Endothelial cell of hepatic sinusoid (primary cell): Measurements from ENCODE around the gene TANK.
"Not testable (repeated sequence)": the region's sequence is repeated elsewhere in the genome, so short reads cannot be mapped to it uniquely, and the experiment has no call there.

Experiments used
- in situ Hi-C: cut with HindIII; loops from 2 replicates; pipeline ENCODE4 v1.10.0; 2017; ENCODE audit warnings: low sequenced_read_pairs

Gene TANK

DNA sequence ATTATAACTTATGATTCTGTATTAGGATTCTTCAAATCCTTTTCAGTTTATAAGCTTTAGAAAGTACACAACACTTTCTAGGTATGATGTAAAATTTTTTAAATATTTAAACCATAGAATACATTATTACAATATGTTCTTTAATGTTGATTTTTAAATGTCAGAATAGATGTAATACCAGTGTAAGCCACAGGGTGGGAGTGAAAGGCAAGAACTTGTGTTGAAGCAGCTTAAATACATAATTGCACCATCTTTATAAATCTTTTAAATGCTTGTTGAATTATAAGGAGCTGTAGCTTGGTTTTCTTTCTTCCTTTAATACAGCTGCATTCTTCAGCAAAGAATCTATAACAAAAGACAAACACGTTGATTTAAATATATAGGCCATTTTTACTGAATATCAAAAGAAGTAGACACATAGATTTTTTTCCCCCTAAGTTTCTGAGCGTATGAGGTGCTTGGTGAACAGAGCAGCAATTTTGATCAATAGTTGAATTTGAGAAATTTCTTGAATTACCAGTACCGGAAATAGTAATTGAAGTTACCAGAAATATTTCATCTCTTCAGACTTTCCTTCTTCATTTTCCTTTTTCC is 63.0 kb downstream of the TANK start:
- in situ Hi-C loops, result no loop called here

DNA sequence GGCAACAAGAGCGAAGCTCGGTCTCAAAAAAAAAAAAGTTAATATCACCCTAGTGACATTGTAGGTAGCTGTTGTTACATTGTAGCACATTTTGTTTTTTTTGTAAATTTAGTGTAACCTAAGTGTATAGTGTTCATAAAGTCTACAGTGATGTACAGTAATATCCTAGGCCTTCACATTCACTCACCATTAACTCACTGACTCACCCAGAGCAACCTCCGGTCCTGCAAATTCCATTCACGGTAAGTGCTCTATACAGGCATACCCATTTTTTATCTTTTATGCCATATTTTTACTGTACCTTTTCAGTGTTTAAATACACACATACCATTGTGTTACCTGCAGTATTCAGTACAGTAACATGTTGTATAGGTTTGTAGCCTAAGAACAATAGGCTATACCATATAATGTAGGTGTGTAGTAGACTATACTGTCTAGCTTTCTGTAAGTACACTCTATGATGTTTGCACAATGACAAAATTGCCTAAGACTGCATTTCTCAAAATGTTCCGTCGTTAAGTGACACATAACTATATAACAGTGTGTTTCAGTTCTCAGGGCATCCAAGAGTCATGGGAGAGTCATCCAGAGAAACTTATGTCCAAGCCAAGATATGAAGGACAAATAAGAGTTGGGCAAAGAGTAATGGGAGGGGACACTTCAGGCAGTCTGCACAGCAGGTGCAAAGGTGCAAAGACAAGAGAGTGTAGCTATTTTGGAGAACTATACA is 68.4 kb downstream of the TANK start:
- in situ Hi-C loops, result no loop called here

DNA sequence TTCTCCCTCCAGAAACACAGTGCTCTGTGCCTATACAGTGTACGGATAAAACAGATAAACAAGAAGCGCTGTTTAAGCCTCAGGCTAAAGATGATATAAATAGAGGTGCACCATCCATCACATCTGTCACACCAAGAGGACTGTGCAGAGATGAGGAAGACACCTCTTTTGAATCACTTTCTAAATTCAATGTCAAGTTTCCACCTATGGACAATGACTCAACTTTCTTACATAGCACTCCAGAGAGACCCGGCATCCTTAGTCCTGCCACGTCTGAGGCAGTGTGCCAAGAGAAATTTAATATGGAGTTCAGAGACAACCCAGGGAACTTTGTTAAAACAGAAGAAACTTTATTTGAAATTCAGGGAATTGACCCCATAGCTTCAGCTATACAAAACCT is 70.7 kb downstream of the TANK start:
- in situ Hi-C loops, result no loop called here

DNA sequence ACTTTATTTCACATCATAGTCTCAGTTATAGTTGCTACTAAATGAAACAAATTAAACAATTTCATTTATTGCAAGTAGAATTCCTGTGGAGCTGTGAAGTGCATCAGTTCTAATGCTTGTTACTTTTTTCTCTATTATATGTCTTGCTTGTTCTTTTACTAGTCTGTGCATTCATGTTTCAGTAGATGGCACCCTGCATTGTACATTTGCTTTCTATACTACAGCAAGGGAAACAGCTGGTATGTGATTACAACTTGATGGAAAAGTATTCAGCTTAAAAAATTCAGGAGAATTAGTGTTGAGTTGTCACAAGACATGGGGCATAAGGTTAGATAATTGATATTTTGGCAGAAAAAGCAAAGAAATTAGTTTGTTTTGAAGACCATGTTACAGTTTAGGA is 72.3 kb downstream of the TANK start:
- in situ Hi-C loops, result no loop called here

DNA sequence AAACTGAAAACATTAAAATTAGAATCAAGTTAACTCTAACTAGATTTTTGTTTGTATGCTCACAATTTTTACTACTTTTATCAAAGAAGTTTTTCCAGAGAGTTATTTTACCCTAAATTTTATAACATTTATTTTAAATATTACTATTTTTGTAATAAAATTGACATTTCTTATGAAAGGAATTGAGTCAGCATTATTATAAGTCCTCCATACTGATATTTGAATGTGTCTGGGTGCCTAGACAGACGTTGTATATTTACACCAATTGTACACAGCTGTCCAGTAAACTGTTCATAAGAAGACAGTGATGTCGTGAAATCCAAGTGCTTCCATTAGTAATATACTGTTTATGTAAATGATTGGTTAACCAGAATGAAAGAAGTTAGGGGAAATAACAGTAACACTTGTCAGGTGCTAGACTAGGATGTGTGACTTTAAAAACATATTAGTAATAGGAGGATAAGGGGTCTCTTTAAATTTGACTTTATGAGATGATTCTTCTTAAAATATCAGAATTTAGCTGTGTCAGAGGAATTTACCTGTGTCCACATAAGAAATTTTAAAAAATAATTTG is 73.7 kb downstream of the TANK start:
- in situ Hi-C loops, result no loop called here

DNA sequence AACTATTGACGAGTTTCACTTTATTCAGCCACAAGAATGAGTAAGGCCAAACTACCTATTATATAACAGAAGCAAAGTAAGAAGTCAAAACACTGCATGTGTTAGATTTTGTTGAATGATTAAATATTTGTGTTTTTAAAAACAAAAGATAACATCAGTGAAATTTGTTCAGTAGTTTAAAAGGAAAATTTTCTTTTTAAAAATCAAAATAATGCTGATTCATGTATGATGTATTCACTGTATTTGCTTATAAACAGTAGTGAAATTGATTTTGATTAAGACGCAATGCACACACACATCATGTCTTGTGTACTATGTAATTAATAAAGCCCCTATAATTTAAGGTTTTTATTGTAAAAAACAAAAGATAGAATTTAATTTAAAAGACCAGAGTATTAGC is 74.4 kb downstream of the TANK start:
- in situ Hi-C loops, result no loop called here

DNA sequence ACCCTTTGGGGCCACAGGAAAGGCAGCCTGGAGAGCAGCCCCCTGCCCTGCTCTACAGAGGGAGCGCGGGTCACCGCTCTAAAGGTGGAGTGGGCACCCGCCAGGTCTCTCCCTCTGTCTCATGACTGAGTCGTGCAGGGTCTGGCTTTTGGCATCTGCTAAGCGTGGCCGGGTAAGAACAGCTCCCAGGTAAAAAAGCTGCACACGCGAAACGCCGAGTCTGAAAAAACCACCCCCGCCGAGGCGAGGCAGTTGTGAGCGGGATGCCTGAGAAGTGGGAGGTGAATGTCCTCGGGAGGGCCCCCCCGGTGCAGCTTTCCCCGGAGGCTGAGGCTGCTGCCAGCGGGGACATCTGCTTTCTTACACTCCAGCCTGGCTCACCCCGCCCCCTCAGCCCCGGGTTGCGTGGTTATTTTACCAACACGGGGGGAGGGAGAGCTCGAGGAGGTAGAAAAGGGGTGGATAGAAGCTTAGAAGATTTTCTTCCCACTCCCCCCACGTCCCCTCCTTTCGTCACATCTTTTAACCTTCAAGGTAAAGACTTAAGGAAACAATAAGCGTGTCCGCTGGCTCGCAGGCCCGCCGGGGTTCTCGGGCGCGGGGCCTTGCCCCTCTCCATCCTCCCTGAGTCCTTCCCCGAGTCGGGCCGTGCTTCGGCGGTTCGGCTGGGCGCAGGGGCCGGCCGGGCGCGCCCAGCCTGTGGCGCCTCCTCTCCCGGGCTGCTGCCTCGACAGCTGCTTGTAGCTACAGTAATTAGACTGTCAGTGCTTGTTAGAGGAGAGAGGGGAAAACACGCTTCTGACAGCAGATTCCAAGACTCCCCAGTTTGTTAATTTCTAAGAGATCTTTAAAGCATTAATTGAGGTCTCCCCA is 77.4 kb downstream of the TANK start:
- in situ Hi-C loops, result no loop called here

DNA sequence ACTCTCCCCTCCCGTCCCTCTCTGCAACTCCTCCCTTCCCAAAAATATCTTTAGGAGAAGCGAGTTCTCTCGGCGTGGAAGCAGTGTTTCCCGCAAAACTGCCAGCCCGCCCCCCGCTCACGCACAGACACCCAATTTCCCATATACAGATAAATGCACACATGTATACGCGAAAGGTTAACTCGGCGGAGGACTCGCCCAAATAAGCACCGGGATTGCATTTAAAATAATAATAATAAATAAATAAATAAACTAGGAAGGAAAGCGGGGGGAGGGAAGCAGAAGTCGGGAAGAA is 78.0 kb downstream of the TANK start:
- in situ Hi-C loops, result no loop called here

DNA sequence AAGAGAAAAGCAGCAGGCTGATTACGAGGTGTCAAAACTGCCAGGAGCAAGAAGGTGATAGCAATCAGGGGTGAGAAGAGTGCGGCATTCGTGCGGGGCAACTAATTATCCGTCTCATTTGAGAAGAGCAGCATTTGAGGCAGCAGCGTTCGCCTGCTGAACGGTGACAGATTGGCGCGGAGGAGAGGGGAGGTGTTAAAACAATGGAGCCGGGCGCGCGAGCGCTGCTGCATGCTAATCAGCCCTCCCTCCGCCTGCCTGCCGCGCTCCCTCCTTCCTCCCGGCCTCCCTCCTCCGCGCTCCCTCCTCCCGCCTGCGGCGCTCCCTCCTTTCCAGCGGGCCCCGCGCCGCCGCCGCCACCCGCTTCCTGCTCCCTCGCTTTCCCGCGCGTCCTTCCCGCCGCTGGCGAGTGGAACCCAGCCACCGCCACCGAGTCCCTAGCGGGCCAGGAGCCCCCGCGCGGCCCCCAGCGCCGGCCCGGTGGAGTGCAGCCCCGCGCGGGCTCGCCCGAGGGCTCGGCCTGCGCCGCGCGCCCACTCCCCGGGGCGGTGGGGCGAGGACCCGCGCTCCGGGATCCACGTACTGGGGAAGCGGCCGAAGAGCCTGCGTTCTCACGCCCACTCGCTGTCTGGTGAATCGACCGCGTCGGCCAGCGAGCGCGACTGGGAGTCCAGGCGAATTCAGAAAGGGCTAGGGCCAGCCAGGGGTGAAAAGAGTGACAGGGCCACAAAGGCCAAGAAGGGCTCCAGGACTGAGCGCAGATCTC is 78.5 kb downstream of the TANK start:
- in situ Hi-C loops, result no loop called here

DNA sequence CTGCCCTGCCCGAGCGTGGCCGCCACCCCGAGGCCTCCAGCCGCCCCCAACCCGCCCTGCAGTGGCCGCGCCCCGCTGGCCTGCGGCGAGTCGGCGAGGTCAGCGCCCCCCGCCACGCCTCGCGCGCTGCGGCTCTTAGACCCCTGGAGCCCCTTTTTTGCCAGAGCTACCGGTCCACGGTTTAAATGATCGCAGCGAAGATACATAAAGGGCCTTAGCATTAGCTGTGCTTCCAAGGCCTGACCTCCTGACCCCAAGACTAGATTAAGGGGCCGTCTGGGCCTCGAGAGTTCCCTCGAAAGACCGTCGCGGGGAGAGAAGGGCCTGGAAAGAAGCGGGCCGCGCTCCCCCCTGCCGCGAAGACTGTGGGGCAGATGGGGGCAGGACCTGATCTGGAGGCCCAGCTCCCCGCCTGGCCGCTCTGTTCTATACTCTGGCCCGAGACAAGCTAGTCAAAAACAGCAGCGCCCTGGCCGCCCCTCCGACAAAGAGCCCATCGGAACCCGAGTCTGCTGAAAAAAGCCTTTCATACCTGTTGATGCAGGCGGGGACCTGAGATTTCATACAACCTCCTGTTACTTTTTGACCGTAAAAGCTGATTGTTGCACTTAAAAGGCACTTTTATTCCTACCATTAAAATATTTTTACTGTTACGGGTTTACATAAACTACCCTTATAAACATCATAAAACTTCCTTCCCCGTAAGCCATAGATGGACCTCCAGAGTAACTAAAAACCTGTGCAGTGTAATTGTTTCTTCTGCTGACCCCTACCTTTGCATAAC is 79.3 kb downstream of the TANK start:
- in situ Hi-C loops, result no loop called here

DNA sequence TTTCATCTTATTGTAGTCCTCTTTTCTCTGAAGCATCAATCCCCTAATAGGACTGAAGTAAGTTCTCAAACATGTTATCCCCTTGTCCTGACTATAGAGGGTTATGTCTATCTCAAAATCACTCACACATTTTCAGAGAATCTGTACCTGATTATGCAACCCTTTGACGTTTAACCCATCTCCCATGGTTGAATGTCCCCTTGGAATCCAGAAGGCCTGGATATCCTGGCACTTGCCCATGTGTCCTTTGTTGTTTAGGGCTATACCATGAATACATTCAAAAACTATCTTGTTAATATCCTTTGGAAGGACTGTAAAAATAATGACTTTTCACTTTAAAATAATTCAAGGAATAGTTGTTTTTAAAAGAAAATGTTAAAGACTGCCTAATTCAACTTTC is 81.7 kb downstream of the TANK start:
- in situ Hi-C loops, result no loop called here

DNA sequence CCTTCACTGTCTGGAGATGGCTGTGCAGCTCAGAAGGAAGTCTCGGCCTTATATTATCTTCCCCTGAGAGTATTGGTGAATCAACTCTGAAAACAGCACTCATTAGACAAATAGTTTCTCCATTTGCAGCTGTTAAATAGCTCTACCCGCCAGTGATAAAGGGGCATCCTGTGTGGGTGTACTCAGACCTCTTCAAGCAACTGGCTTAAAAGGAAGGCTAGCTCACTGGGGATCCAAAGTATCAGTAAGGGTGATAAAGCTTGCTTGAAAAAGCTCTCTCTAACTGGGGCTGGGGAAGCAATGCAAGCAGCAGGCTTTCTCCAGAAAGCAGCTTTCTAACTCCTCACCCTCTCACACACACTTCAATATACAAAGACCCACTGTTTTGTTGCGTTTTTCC is 83.1 kb downstream of the TANK start:
- in situ Hi-C loops, result no loop called here

DNA sequence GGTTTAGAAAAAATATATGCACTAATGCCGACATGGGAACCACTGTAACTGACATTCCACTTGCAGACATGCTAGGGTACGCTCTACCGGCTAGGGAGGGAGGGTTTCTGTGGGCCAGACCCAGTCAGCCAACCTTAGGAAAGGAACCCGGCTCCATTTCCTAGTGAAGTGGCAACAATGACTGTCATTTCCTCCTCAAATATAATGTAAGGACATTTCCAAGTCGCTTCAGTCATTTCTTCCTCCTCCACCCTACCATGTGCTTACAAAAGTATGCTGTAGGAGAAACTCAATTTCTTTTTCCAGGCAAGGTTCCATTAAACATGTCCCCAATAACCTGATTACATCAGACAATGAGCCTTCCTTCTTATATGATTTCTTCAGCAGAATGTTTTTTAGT is 83.7 kb downstream of the TANK start:
- in situ Hi-C loops, result no loop called here

DNA sequence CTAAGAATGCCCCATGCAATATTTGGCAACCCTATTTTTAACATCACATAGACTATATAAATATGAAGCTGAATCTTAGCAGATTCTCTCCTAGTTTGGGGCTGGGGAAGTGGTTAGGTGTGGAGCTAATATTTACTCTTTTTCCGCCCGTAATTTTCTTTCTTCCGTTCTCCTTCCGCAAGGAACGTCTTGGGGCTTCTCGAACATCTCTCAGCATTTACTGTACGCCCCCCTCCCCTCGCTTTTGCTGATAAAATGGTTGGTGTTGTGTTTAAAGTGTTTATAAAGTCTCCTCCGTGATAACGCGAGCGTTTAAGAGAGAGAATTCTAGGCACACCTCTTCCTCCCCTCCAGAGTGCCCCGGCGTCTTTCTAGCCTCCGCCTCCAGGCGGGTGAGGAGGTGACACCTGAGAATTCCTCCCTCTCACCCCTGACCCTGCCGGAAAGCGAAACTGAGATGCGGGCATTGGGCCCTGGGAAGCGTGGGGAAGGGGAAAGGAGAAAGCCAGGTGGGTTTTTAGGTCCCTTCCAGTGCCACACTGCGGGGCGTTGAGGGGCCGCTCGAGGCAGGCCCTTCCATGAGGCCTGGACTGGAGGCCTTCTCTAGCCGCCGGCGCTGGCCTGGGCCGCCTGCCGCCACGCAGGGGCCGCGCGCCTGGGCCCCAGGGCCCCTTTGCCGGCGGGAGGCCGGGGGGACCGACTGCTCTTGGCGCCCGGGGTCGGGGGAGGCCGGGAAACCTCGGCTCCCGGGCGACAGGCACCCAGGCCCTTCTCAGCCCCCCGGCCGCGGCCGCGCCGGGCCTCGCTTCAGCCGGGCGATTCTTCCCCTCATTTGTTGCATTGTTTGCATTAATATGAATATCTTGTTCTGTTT is 84.4 kb downstream of the TANK start:
- in situ Hi-C loops, result not testable (repeated sequence)

DNA sequence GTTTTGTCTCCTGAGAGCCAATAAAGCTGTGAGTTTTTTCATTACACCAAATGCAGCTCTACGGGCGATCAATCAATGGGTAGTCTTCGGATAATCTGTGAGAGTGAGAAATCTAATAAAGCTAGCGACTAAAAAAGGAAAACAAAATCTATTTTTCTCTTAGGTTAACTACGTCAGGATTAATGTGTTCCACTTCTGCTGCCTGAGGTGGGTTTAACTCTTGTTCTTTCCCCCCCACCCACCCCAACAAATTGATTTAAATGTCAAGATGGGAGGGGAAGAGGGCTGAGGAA is 85.0 kb downstream of the TANK start:
- in situ Hi-C loops, result no loop called here

DNA sequence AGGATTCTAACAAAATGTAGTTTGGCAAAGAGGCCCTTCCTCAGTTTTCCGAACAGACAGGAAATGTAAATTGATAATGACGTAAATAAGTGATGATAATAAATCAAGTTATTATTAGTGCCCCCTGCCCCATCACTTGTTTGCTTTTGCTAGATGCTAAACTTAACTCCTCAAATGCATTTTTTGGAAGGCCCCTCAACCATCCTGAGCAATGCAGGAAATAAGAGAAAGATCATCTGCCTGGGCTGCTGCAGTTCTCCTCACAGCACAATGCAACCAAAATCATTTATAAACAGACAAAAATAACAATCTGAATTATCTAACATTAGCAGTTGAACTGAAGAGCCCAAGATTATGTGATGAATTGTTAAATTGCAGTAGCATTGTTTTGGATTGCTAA is 85.4 kb downstream of the TANK start:
- in situ Hi-C loops, result no loop called here

DNA sequence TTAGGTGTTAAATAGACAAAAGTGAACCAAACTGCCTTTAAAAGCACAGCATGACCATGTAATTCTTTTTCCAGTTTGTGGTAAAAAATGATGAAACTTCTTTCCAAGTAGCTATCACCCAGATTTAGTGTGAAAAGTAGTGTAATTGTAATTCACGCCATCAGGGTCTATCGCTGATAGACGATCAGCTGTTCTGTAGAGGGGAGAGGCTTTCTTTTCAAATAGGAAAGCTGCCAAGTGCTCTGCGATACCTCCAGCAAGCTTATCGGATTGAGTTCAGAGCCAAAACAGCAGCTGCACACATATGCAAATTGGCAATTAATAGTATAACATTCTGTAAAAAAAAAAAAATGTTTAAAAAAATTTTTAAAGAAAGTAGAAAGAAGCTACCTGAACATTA is 86.1 kb downstream of the TANK start:
- in situ Hi-C loops, result no loop called here

DNA sequence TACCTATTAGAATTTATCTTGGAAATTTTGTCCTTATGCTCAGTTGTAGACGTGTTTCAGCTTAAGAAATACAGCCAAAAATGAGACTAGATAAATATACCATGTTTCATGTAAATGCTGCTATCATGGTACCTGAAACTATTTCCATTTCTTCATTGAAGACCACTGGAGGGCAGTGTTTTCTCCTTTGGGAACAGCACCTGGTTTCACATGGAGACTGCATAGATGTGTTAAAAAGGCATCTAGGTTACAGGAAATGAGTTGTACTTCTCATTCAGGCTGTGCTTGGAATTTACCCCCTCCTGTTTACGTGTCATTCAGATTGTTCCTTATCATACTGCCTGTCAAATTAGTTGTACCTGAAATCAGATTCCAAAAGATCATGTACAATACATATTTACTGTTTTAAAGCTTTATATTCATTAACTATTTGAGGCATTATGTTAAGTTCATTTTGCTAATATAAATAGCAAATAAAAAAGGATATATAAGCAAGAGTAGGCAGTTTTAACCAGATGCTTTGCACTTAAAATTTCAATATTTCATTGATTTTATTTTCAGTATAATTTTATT is 90.7 kb downstream of the TANK start:
- in situ Hi-C loops, result no loop called here
